IMR-90 (cell line): ENCODE results near the gene PTRHD1. TPM values are rescaled to one million over a fixed set of nuclear protein-coding genes. Genes with fewer than 3 reads are reported as not detected.

Experiments used
- ATAC-seq: fragments of 200-7000 bp; cut with Tn5 transposase; 2 replicates; pipeline ENCODE4 v1.9.1; 2020; ENCODE audit warnings: low read depth, mild to moderate bottlenecking, moderate library complexity
- BruUV-seq: library from RNA; stranded (reverse); fragments of 400-500 nt; replicated peaks from 2 replicates; lab custom pipeline; 2021; lab: Mats Ljungman, UMichigan
- CTCF ChIA-PET: fragments of 300-600 bp; formaldehyde crosslinking; extraction: SDS; loops from one replicate; lab custom pipeline; 2021; ENCODE audit warnings: antibody characterized with exemption; lab: Yijun Ruan, JAX
- POLR2A ChIA-PET: fragments of 300-600 bp; sonication (Branson Sonifier 250); formaldehyde crosslinking; loops from one replicate; lab custom pipeline; 2022; ENCODE audit warnings: antibody characterized with exemption; ENCODE audit not compliant: unreplicated experiment; lab: Charles Lee
- DNase-seq: peaks from one replicate; pipeline ENCODE4 v3.0.0; 2013
- H2AFZ ChIP-seq: replicated peaks from 2 replicates; pipeline ENCODE3; 2013; ENCODE audit warnings: low read length, mild to moderate bottlenecking; ENCODE audit not compliant: poor library complexity
- H2AK5ac ChIP-seq: 2 replicates; pipeline ENCODE4 v1.6.1; 2013; ENCODE audit warnings: low read depth, low read length, inconsistent platforms
- H2AK9ac ChIP-seq: replicated peaks from 2 replicates; pipeline ENCODE3; 2013; ENCODE audit warnings: mild to moderate bottlenecking, low read depth, low read length, moderate library complexity; ENCODE audit not compliant: poor library complexity
- H2BK120ac ChIP-seq: 2 replicates; pipeline ENCODE4 v1.6.1; 2013; ENCODE audit warnings: low read depth, low read length, inconsistent platforms
- H2BK15ac ChIP-seq: 3 replicates; pipeline ENCODE4 v1.6.1; 2013; ENCODE audit warnings: low read depth, low read length, inconsistent platforms
- H2BK20ac ChIP-seq: 2 replicates; pipeline ENCODE4 v1.6.1; 2013; ENCODE audit warnings: low read depth, mild to moderate bottlenecking, inconsistent platforms, low read length, moderate library complexity
- H2BK5ac ChIP-seq: 2 replicates; pipeline ENCODE4 v1.6.1; 2013; ENCODE audit warnings: mild to moderate bottlenecking, low read depth, low read length, inconsistent platforms; ENCODE audit not compliant: poor library complexity, severe bottlenecking
- H3K14ac ChIP-seq: replicated peaks from 2 replicates; pipeline ENCODE4 v1.6.1; 2013; ENCODE audit warnings: low read depth, low read length, inconsistent platforms
- H3K18ac ChIP-seq: 2 replicates; pipeline ENCODE4 v1.6.1; 2013; ENCODE audit warnings: low read depth, low read length, control low read depth
- H3K23ac ChIP-seq: 2 replicates; pipeline ENCODE4 v1.6.1; 2013; ENCODE audit warnings: low read depth, low read length, inconsistent platforms
- H3K27ac ChIP-seq: 2 replicates; pipeline ENCODE4 v1.5.1; 2013; ENCODE audit warnings: mild to moderate bottlenecking, control low read depth, low read length; ENCODE audit not compliant: insufficient read depth
- H3K27me3 ChIP-seq: 2 replicates; pipeline ENCODE4 v1.6.1; 2013; ENCODE audit warnings: low read length; ENCODE audit not compliant: control insufficient read depth, insufficient read depth
- H3K36me3 ChIP-seq: 2 replicates; pipeline ENCODE4 v1.6.1; 2013; ENCODE audit warnings: low read length, mixed read lengths; ENCODE audit not compliant: control insufficient read depth, insufficient read depth
- H3K4ac ChIP-seq: 2 replicates; pipeline ENCODE4 v1.6.1; 2013; ENCODE audit warnings: low read depth, low read length, inconsistent platforms
- H3K4me1 ChIP-seq: 2 replicates; pipeline ENCODE4 v1.6.1; 2013; ENCODE audit warnings: low read length, mixed read lengths; ENCODE audit not compliant: control insufficient read depth, insufficient read depth
- H3K4me2 ChIP-seq: 2 replicates; pipeline ENCODE4 v1.6.1; 2013; ENCODE audit warnings: low read depth, mild to moderate bottlenecking, control low read depth, low read length, moderate library complexity
- H3K4me3 ChIP-seq: 2 replicates; pipeline ENCODE4 v1.5.1; 2013; ENCODE audit warnings: low read depth, mild to moderate bottlenecking, control low read depth, low read length, moderate library complexity; ENCODE audit not compliant: insufficient read depth
- H3K56ac ChIP-seq: 2 replicates; pipeline ENCODE4 v1.6.1; 2013; ENCODE audit warnings: low read length, inconsistent platforms; ENCODE audit not compliant: insufficient read depth; ENCODE audit errors: extremely low read depth
- H3K79me1 ChIP-seq, 2 experiments: 2 replicates each; pipeline ENCODE4 v1.6.1; 2013; ENCODE audit warnings: low read length in 2 of 2, inconsistent platforms in 1 of 2, low read depth in 1 of 2
- H3K9ac ChIP-seq: 2 replicates; pipeline ENCODE4 v1.6.1; 2013; ENCODE audit warnings: low read depth, low read length, control low read depth
- H3K9me1 ChIP-seq: 2 replicates; pipeline ENCODE4 v1.6.1; 2013; ENCODE audit warnings: low read length, inconsistent platforms; ENCODE audit not compliant: insufficient read depth
- H3K9me3 ChIP-seq: 2 replicates; pipeline ENCODE4 v1.6.1; 2013; ENCODE audit warnings: low read length; ENCODE audit not compliant: control insufficient read depth, insufficient read depth
- H4K20me1 ChIP-seq: 2 replicates; pipeline ENCODE4 v1.6.1; 2013; ENCODE audit warnings: low read length, inconsistent platforms; ENCODE audit not compliant: insufficient read depth
- H4K5ac ChIP-seq: 2 replicates; pipeline ENCODE4 v1.6.1; 2013; ENCODE audit warnings: mild to moderate bottlenecking, low read depth, low read length, control low read depth
- H4K8ac ChIP-seq, 2 experiments: 2 replicates each; pipeline ENCODE4 v1.6.1; 2013; ENCODE audit warnings: low read depth in 2 of 2, low read length in 2 of 2, control low read depth in 1 of 2, inconsistent platforms in 1 of 2
- H4K91ac ChIP-seq: 2 replicates; pipeline ENCODE4 v1.6.1; 2013; ENCODE audit warnings: low read depth, low read length, inconsistent platforms; ENCODE audit not compliant: insufficient read depth
- BHLHE40 ChIP-seq: fragments of 150-350 bp; IDR thresholded peaks from 2 replicates; pipeline ENCODE4 v1.6.1; 2016; ENCODE audit warnings: mild to moderate bottlenecking, low read depth, low read length
- NFE2L2 ChIP-seq: fragments of 150-350 bp; IDR thresholded peaks from 2 replicates; pipeline ENCODE4 v1.6.1; 2016; ENCODE audit warnings: low read depth, mild to moderate bottlenecking, low read length
- WGBS, 2 experiments: methylation state at CpG; one replicate each; pipeline versions ENCODE4 v1.1.5 to v1.1.7; 2013; ENCODE audit warnings: missing lambda C conversion rate in 2 of 2; ENCODE audit not compliant: insufficient read length in 1 of 2; ENCODE audit errors: extremely low coverage in 2 of 2; 5-methylcytosine and 5-hydroxymethylcytosine counted together
- dilution Hi-C: fragments of 300-500 bp; cut with HindIII; formaldehyde crosslinking; loops from one replicate; pipeline ENCODE4 v1.14.3; 2018; ENCODE audit warnings: low sequenced_read_pairs; ENCODE audit not compliant: unreplicated experiment
- in situ Hi-C: fragments of 300-500 bp; cut with MboI; formaldehyde crosslinking; loops from 3 replicates; pipeline ENCODE4 v1.14.3; 2019; ENCODE audit warnings: low sequenced_read_pairs, inconsistent platforms, mixed read lengths
- intact Hi-C: fragments of 100-400 bp; cut with micrococcal nuclease; formaldehyde crosslinking; loops from 2 replicates; pipeline ENCODE4 v1.10.0; 2022
- polyA plus RNA-seq, 3 experiments: library from polyadenylated mRNA; depleted of rRNA; stranded (reverse); fragments of >200 nt; gene quantifications; 2 replicates each; pipeline ENCODE4 v1.2.3, GENCODE V29; 2012; ENCODE audit warnings: low replicate concordance in 1 of 3
- total RNA-seq: library from RNA; depleted of rRNA; stranded (reverse); fragments of >200 nt; gene quantifications from 2 replicates; pipeline ENCODE4 v1.2.3, GENCODE V29; 2012

The PTRHD1 gene
- total and polyA plus RNA-seq, 2 of the 4 experiments (the other 2 are of a cell fraction) = 11.7 to 30.9 TPM

GRCh38 chr2:24809316-24810007, 16.3 kb upstream of the PTRHD1 start:
- Histone ChIP-seq H3K9ac (no peak overlapping the region; the same call in 1 of the 2 replicates), H4K5ac (no peak overlapping the region), H3K4me3 (no peak overlapping the region), H3K36me3 (peaks cover under 1% of the 10 kb centered on the region; the same call in 1 of the 2 replicates), H3K9me3 (peaks cover 3% of the 10 kb centered on the region; the same call in 1 of the 2 replicates), H3K27ac (peak overlapping the region; percentile 63; the same call in 1 of the 2 replicates), H3K4me1 (peaks cover 9% of the 10 kb centered on the region), H4K91ac (no peak overlapping the region), H2BK15ac (no peak overlapping the region), H4K8ac (peak overlapping the region in 1 of 2 experiments; percentile 64; a peak in 1 of 4 replicates), H3K9me1 (peaks cover 8% of the 10 kb centered on the region; the same call in 1 of the 2 replicates), H3K27me3 (no peaks in the 10 kb centered on the region), H3K14ac (0 out of 2 replicates have a peak overlapping the region, but pooled peaks have one; percentile 5), H4K20me1 (peaks cover 10% of the 10 kb centered on the region), H2AK9ac (no peak overlapping the region), H2BK20ac (no peak overlapping the region), H2BK5ac (peak overlapping the region; percentile 55), H3K4ac (0 out of 2 replicates have a peak overlapping the region, but pooled peaks have one; percentile 43), H3K4me2 (peak overlapping the region; percentile 84; the same call in 1 of the 2 replicates), H2AK5ac (no peak overlapping the region), H2AFZ (no peak overlapping the region), H3K56ac (no peak overlapping the region), H3K23ac (0 out of 2 replicates have a peak overlapping the region, but pooled peaks have one; percentile 31), H2BK120ac (0 out of 2 replicates have a peak overlapping the region, but pooled peaks have one; percentile 10), H3K18ac (no peak overlapping the region; the same call in 1 of the 2 replicates), H3K79me1 (peaks cover 25 to 29% of the 10 kb centered on the region in 2 experiments)
- in situ Hi-C loops (no loop called here), intact Hi-C loops (no loop called here), dilution Hi-C loops (no loop called here)
- ATAC-seq (peak; percentile 17; the same call in 1 of the 2 replicates), DNase-seq (peak; percentile 60)
- CTCF ChIA-PET = interaction anchor here (0.7 to 0.9 kb wide), 2 partner anchors 12 to 18 kb away, joined by 3 to 4 read pairs; no protein-coding TSS in a partner anchor
- POLR2A ChIA-PET = no interaction called here
- TF ChIP-seq BHLHE40 (no peak), NFE2L2 (peak; percentile 59)
- no TSS peak for BruUV-seq
- no CpG with 5 or more reads among the region's 4 CpGs for WGBS, 2 experiments
